Lower lobe of right lung (tissue), 2 donors: ENCODE data around the gene RPP25L. TPM values are rescaled to one million over a fixed set of nuclear protein-coding genes. Genes with fewer than 3 reads are reported as not detected.

ENCODE experiments used
- ATAC-seq, 2 donors: fragments of 200-7000 bp; cut with Tn5 transposase; one replicate each; pipeline ENCODE4 v1.9.1; 2020 to 2022; ENCODE audit warnings: mild to moderate bottlenecking in 2 of 2, moderate library complexity in 2 of 2
- DNase-seq: peaks from one replicate; pipeline ENCODE4 v3.0.0-alpha.2; 2020
- H3K27ac ChIP-seq: fragments of 200-600 bp; one replicate; pipeline ENCODE4 v1.8.0; 2022
- H3K27me3 ChIP-seq: fragments of 200-600 bp; one replicate; pipeline ENCODE4 v1.8.0; 2022; ENCODE audit warnings: low read depth
- H3K36me3 ChIP-seq: fragments of 200-600 bp; one replicate; pipeline ENCODE4 v1.8.0; 2022; ENCODE audit warnings: mild to moderate bottlenecking
- H3K4me1 ChIP-seq: fragments of 200-600 bp; one replicate; pipeline ENCODE4 v1.8.0; 2022
- H3K4me3 ChIP-seq: fragments of 200-600 bp; one replicate; pipeline ENCODE4 v1.8.0; 2022; ENCODE audit warnings: mild to moderate bottlenecking
- H3K9me3 ChIP-seq: fragments of 200-600 bp; one replicate; pipeline ENCODE4 v1.8.0; 2022
- CTCF ChIP-seq: fragments of 200-600 bp; IDR thresholded peaks from one replicate; pipeline ENCODE4 v1.8.0; 2022; ENCODE audit warnings: antibody characterized with exemption, mild to moderate bottlenecking
- intact Hi-C: fragments of 100-400 bp; cut with DNase I; formaldehyde crosslinking; loops from one replicate; pipeline ENCODE4 v1.11.0; 2022
- total RNA-seq: library from RNA; stranded (reverse); fragmentation: NEBNext Ultra II Directional; extraction: Animal tissue kit (Norgen Biotek cat#: 25700); gene quantifications from one replicate; pipeline ENCODE4 v1.2.1, GENCODE V29; 2021
- donor health status: DM: no; HTN: yes; CAD: no; lungs with severe emphysema.

Gene RPP25L
- total RNA-seq, 1 donor from 2014 or later: 16.5 TPM

- Histone ChIP-seq H3K4me1 (peaks cover 38% of the 10 kb centered on the region), H3K36me3 (no peaks in the 10 kb centered on the region), H3K9me3 (no peaks in the 10 kb centered on the region), H3K27me3 (peaks cover 88% of the 10 kb centered on the region), H3K27ac (no peak overlapping the region), H3K4me3 (peak overlapping the region; percentile 50)
- intact Hi-C loops: no loop called here
- DNase-seq (peak; percentile 47), ATAC-seq (no peak)
- no peak for TF ChIP-seq CTCF
Measured at GRCh38 chr9:34588671-34589635, 22.9 kb downstream of the RPP25L start.

- Histone ChIP-seq H3K27me3 (peaks cover 82% of the 10 kb centered on the region), H3K27ac (no peak overlapping the region), H3K36me3 (no peaks in the 10 kb centered on the region), H3K4me1 (peaks cover 30% of the 10 kb centered on the region), H3K4me3 (no peak overlapping the region), H3K9me3 (no peaks in the 10 kb centered on the region)
- intact Hi-C loops: no loop called here
- ATAC-seq (no peak), DNase-seq (no peak)
- no peak for TF ChIP-seq CTCF
Measured at GRCh38 chr9:34587271-34587670, 24.6 kb downstream of the RPP25L start.

- Histone ChIP-seq H3K36me3 (no peaks in the 10 kb centered on the region), H3K27ac (no peak overlapping the region), H3K4me1 (peaks cover 19% of the 10 kb centered on the region), H3K4me3 (no peak overlapping the region), H3K9me3 (no peaks in the 10 kb centered on the region), H3K27me3 (peaks cover 80% of the 10 kb centered on the region)
- ATAC-seq (no peak), DNase-seq (no peak)
- intact Hi-C loops: no loop called here
- no peak for TF ChIP-seq CTCF
Measured at GRCh38 chr9:34585946-34586669, 25.8 kb downstream of the RPP25L start.

GRCh38 chr9:34584970-34585369, 26.9 kb downstream of the RPP25L start:
- H3K4me1 ChIP-seq: peaks cover 8% of the 10 kb centered on the region
- TF ChIP-seq CTCF: no peak
- no peaks in the 10 kb centered on the region for H3K36me3 ChIP-seq
- ATAC-seq: no peak
- DNase-seq: no peak
- no peak overlapping the region for H3K4me3 ChIP-seq
- H3K9me3 ChIP-seq: no peaks in the 10 kb centered on the region
- intact Hi-C loops: no loop called here
- H3K27ac ChIP-seq: no peak overlapping the region
- H3K27me3 ChIP-seq: peaks cover 77% of the 10 kb centered on the region

- H3K4me1 ChIP-seq: peaks cover 11% of the 10 kb centered on the region
- no peak for TF ChIP-seq CTCF
- no peak overlapping the region for H3K27ac ChIP-seq
- no peak overlapping the region for H3K4me3 ChIP-seq
- no peak for DNase-seq
- ATAC-seq: no peak
- H3K9me3 ChIP-seq: no peaks in the 10 kb centered on the region
- H3K36me3 ChIP-seq: no peaks in the 10 kb centered on the region
- H3K27me3 ChIP-seq: peaks cover 79% of the 10 kb centered on the region
- intact Hi-C loops: no loop called here
Measured at GRCh38 chr9:34582787-34583186, 29.1 kb downstream of the RPP25L start.
